HEK293 (cell line): ENCODE measurements around the gene FAM76B.

Experiments used
- CTCF ChIA-PET: fragments of 350-600 bp; formaldehyde crosslinking; extraction: SDS; loops from one replicate; lab custom pipeline; 2021; ENCODE audit warnings: antibody characterized with exemption; lab: Yijun Ruan, JAX
- POLR2A ChIA-PET: fragments of 300-600 bp; formaldehyde crosslinking; extraction: SDS; loops from one replicate; lab custom pipeline; 2020; ENCODE audit warnings: antibody characterized with exemption, inconsistent platforms; lab: Yijun Ruan, JAX
- H3K27ac ChIP-seq: fragments of 200-500 bp; sonication (Bioruptor generic); 2 replicates; pipeline ENCODE4 v1.5.1; 2014; ENCODE audit warnings: low read depth, low read length, control low read depth, inconsistent platforms; ENCODE audit errors: extremely low read depth
- H3K36me3 ChIP-seq, 2 experiments: fragments of 200-500 bp in 1 of 2; sonication (Bioruptor generic) in 1 of 2; 1 replicate in 1 of 2; 2 replicates in 1 of 2; pipeline ENCODE4 v1.5.1; 2014 to 2017; ENCODE audit warnings: inconsistent platforms in 2 of 2, low read length in 2 of 2; ENCODE audit not compliant: control insufficient read depth in 2 of 2, insufficient read depth in 1 of 2
- H3K4me1 ChIP-seq: fragments of 200-500 bp; sonication (Bioruptor generic); 2 replicates; pipeline ENCODE4 v1.5.1; 2014; ENCODE audit warnings: mild to moderate bottlenecking, low read length, inconsistent platforms; ENCODE audit not compliant: control insufficient read depth, insufficient read depth
- H3K4me3 ChIP-seq: 2 replicates; pipeline ENCODE4 v1.5.1; 2011; ENCODE audit warnings: low read depth, mild to moderate bottlenecking, control low read depth, low read length, moderate library complexity
- H3K9me3 ChIP-seq: fragments of 200-500 bp; sonication (Bioruptor generic); 2 replicates; pipeline ENCODE4 v1.5.1; 2014; ENCODE audit warnings: low read depth, low read length, inconsistent platforms; ENCODE audit not compliant: control insufficient read depth, insufficient read depth
- ATF2 ChIP-seq: fragments of 450-650 bp; formaldehyde crosslinking; IDR thresholded peaks from 2 replicates; pipeline ENCODE4 v1.5.1; 2016; ENCODE audit warnings: missing biosample characterization, missing genetic modification characterization, low read depth
- GLI4 ChIP-seq: fragments of 450-650 bp; formaldehyde crosslinking; IDR thresholded peaks from 2 replicates; pipeline ENCODE4 v1.5.1; 2016; ENCODE audit warnings: missing biosample characterization, missing genetic modification characterization
- KLF8 ChIP-seq: fragments of 450-650 bp; formaldehyde crosslinking; IDR thresholded peaks from 2 replicates; pipeline ENCODE4 v1.5.1; 2016; ENCODE audit warnings: missing biosample characterization, missing genetic modification characterization
- REPIN1 ChIP-seq: fragments of 450-650 bp; formaldehyde crosslinking; IDR thresholded peaks from 2 replicates; pipeline ENCODE4 v1.5.1; 2017; ENCODE audit warnings: missing biosample characterization, missing genetic modification characterization, low read depth
- YY1 ChIP-seq: fragments of 450-650 bp; formaldehyde crosslinking; IDR thresholded peaks from 2 replicates; pipeline ENCODE4 v1.5.1; 2018; ENCODE audit warnings: missing biosample characterization, missing genetic modification characterization
- ZBTB49 ChIP-seq: fragments of 450-650 bp; formaldehyde crosslinking; IDR thresholded peaks from 2 replicates; pipeline ENCODE4 v1.5.1; 2016; ENCODE audit warnings: missing biosample characterization, missing genetic modification characterization, low read depth
- ZFP41 ChIP-seq: fragments of 450-650 bp; formaldehyde crosslinking; IDR thresholded peaks from 2 replicates; pipeline ENCODE4 v1.5.1; 2016; ENCODE audit warnings: missing biosample characterization, missing genetic modification characterization, borderline replicate concordance
- ZNF184 ChIP-seq: fragments of 450-650 bp; IDR thresholded peaks from 2 replicates; pipeline ENCODE4 v1.5.1; 2018; ENCODE audit warnings: missing biosample characterization, mild to moderate bottlenecking, missing genetic modification characterization
- ZNF211 ChIP-seq: fragments of 450-650 bp; formaldehyde crosslinking; IDR thresholded peaks from 2 replicates; pipeline ENCODE4 v1.5.1; 2016; ENCODE audit warnings: low read depth, missing biosample characterization, missing genetic modification characterization
- ZNF214 ChIP-seq: fragments of 450-650 bp; formaldehyde crosslinking; IDR thresholded peaks from 2 replicates; pipeline ENCODE4 v1.5.1; 2017; ENCODE audit warnings: missing biosample characterization, mild to moderate bottlenecking, missing genetic modification characterization, borderline replicate concordance
- ZNF37A ChIP-seq: fragments of 450-650 bp; IDR thresholded peaks from 2 replicates; pipeline ENCODE4 v1.5.1; 2018; ENCODE audit warnings: missing biosample characterization, missing genetic modification characterization
- ZNF423 ChIP-seq: fragments of 450-650 bp; formaldehyde crosslinking; IDR thresholded peaks from 2 replicates; pipeline ENCODE4 v1.5.1; 2016; ENCODE audit warnings: missing biosample characterization, missing genetic modification characterization
- ZNF530 ChIP-seq: fragments of 450-650 bp; formaldehyde crosslinking; IDR thresholded peaks from 2 replicates; pipeline ENCODE4 v1.5.1; 2016; ENCODE audit warnings: low read depth, missing biosample characterization, missing genetic modification characterization
- ZNF623 ChIP-seq: fragments of 450-650 bp; formaldehyde crosslinking; IDR thresholded peaks from 2 replicates; pipeline ENCODE4 v1.5.1; 2016; ENCODE audit warnings: missing biosample characterization, missing genetic modification characterization
- ZNF626 ChIP-seq: fragments of 450-650 bp; sonication (Bioruptor Pico); formaldehyde crosslinking; IDR thresholded peaks from 2 replicates; pipeline ENCODE4 v1.5.1; 2018; ENCODE audit warnings: missing biosample characterization, missing genetic modification characterization, inconsistent platforms
- ZNF830 ChIP-seq: fragments of 450-650 bp; IDR thresholded peaks from 2 replicates; pipeline ENCODE4 v1.5.0; 2018; ENCODE audit warnings: missing biosample characterization, missing genetic modification characterization, low read depth, mild to moderate bottlenecking, moderate library complexity
- ZNF837 ChIP-seq: fragments of 450-650 bp; formaldehyde crosslinking; IDR thresholded peaks from 2 replicates; pipeline ENCODE4 v1.5.1; 2016; ENCODE audit warnings: missing biosample characterization, missing genetic modification characterization
- ZSCAN4 ChIP-seq: fragments of 450-650 bp; formaldehyde crosslinking; IDR thresholded peaks from 2 replicates; pipeline ENCODE4 v1.5.1; 2017; ENCODE audit warnings: missing biosample characterization, missing genetic modification characterization
- TF ChIP-seq, protein P1 (sequence below): fragments of 450-650 bp; formaldehyde crosslinking; IDR thresholded peaks from 2 replicates; pipeline ENCODE4 v1.5.1; 2016; ENCODE audit warnings: missing biosample characterization, missing genetic modification characterization
- TF ChIP-seq, protein P2 (sequence below): fragments of 450-650 bp; formaldehyde crosslinking; IDR thresholded peaks from 2 replicates; pipeline ENCODE4 v1.5.1; 2016; ENCODE audit warnings: missing biosample characterization, missing genetic modification characterization
- TF ChIP-seq, protein P3 (sequence below): fragments of 450-650 bp; formaldehyde crosslinking; IDR thresholded peaks from 2 replicates; pipeline ENCODE4 v1.5.1; 2016; ENCODE audit warnings: missing biosample characterization, missing genetic modification characterization

The FAM76B gene

GRCh38 chr11:95780544-95780943 is 9.0 kb downstream of the FAM76B start (continued):
- TF ChIP-seq, protein P1, sequence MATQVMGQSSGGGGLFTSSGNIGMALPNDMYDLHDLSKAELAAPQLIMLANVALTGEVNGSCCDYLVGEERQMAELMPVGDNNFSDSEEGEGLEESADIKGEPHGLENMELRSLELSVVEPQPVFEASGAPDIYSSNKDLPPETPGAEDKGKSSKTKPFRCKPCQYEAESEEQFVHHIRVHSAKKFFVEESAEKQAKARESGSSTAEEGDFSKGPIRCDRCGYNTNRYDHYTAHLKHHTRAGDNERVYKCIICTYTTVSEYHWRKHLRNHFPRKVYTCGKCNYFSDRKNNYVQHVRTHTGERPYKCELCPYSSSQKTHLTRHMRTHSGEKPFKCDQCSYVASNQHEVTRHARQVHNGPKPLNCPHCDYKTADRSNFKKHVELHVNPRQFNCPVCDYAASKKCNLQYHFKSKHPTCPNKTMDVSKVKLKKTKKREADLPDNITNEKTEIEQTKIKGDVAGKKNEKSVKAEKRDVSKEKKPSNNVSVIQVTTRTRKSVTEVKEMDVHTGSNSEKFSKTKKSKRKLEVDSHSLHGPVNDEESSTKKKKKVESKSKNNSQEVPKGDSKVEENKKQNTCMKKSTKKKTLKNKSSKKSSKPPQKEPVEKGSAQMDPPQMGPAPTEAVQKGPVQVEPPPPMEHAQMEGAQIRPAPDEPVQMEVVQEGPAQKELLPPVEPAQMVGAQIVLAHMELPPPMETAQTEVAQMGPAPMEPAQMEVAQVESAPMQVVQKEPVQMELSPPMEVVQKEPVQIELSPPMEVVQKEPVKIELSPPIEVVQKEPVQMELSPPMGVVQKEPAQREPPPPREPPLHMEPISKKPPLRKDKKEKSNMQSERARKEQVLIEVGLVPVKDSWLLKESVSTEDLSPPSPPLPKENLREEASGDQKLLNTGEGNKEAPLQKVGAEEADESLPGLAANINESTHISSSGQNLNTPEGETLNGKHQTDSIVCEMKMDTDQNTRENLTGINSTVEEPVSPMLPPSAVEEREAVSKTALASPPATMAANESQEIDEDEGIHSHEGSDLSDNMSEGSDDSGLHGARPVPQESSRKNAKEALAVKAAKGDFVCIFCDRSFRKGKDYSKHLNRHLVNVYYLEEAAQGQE (tag by site-specific recombination): no peak
- no peak for TF ChIP-seq ZNF423 (tag by site-specific recombination)
- TF ChIP-seq, protein P2, sequence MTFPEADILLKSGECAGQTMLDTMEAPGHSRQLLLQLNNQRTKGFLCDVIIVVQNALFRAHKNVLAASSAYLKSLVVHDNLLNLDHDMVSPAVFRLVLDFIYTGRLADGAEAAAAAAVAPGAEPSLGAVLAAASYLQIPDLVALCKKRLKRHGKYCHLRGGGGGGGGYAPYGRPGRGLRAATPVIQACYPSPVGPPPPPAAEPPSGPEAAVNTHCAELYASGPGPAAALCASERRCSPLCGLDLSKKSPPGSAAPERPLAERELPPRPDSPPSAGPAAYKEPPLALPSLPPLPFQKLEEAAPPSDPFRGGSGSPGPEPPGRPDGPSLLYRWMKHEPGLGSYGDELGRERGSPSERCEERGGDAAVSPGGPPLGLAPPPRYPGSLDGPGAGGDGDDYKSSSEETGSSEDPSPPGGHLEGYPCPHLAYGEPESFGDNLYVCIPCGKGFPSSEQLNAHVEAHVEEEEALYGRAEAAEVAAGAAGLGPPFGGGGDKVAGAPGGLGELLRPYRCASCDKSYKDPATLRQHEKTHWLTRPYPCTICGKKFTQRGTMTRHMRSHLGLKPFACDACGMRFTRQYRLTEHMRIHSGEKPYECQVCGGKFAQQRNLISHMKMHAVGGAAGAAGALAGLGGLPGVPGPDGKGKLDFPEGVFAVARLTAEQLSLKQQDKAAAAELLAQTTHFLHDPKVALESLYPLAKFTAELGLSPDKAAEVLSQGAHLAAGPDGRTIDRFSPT (tag by site-specific recombination): no peak
- TF ChIP-seq ZBTB49 (tag by site-specific recombination): no peak
- TF ChIP-seq ATF2 (tag by site-specific recombination): no peak
- TF ChIP-seq KLF8 (tag by site-specific recombination): no peak

GRCh38 chr11:95778699-95779098 is 10.9 kb downstream of the FAM76B start:
- peaks cover 24 to 97% of the 10 kb centered on the region in 2 experiments for H3K36me3 ChIP-seq
- H3K9me3 ChIP-seq: no peaks in the 10 kb centered on the region
- H3K27ac ChIP-seq: no peak overlapping the region
- H3K4me3 ChIP-seq: no peak overlapping the region
- ChIA-PET POLR2A (interaction anchor here (1.3 to 1.4 kb wide), 2 partner anchors 11 to 12 kb away, joined by 3 to 5 read pairs; partner anchors contain the start of gene FAM76B), CTCF (interaction anchor here (0.6 to 0.8 kb wide), 3 partner anchors 12 to 617 kb away, joined by 3 read pairs; no protein-coding TSS in a partner anchor)
- TF ChIP-seq ZNF830: no peak
- no peak for TF ChIP-seq GLI4 (tag by site-specific recombination)
- no peak for TF ChIP-seq ZNF626 (tag by site-specific recombination)
- no peak for TF ChIP-seq ZNF214 (tag by site-specific recombination)
- TF ChIP-seq ZSCAN4: no peak
- no peak for TF ChIP-seq ZNF211
- no peak for TF ChIP-seq ZNF837
- no peak for TF ChIP-seq ZNF37A (tag by site-specific recombination)
- no peak for TF ChIP-seq ZNF623 (tag by site-specific recombination)
- TF ChIP-seq ZFP41: no peak
- TF ChIP-seq ZNF530 (tag by site-specific recombination): no peak
- TF ChIP-seq REPIN1 (tag by site-specific recombination): no peak
- no peak for TF ChIP-seq YY1 (tag by site-specific recombination)
- TF ChIP-seq, protein P3, sequence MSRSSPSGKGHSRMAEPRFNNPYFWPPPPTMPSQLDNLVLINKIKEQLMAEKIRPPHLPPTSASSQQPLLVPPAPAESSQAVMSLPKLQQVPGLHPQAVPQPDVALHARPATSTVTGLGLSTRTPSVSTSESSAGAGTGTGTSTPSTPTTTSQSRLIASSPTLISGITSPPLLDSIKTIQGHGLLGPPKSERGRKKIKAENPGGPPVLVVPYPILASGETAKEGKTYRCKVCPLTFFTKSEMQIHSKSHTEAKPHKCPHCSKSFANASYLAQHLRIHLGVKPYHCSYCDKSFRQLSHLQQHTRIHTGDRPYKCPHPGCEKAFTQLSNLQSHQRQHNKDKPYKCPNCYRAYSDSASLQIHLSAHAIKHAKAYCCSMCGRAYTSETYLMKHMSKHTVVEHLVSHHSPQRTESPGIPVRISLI (tag by site-specific recombination): no peak
- no peak for TF ChIP-seq ZNF184 (tag by site-specific recombination)
- no peaks in the 10 kb centered on the region for H3K4me1 ChIP-seq
